Pulmonary artery endothelial cell (primary cell): ENCODE results near the gene LINGO4. TPM values are rescaled to one million over a fixed set of nuclear protein-coding genes. Genes with fewer than 3 reads are reported as not detected.
"Not testable (repeated sequence)": the region's sequence is repeated elsewhere in the genome, so short reads cannot be mapped to it uniquely, and the experiment has no call there.

Experiments used
- DNase-seq: peaks from one replicate; pipeline ENCODE4 v3.0.0-alpha.2; 2011; ENCODE audit warnings: low read depth, low spot score
- total RNA-seq: library from RNA; depleted of rRNA; stranded (reverse); fragments of >200 nt; gene quantifications from 2 replicates; pipeline ENCODE4 v1.2.3, GENCODE V29; 2014

LINGO4 gene
- total RNA-seq, 1 donor from 2014 or later, result not detected

DNA sequence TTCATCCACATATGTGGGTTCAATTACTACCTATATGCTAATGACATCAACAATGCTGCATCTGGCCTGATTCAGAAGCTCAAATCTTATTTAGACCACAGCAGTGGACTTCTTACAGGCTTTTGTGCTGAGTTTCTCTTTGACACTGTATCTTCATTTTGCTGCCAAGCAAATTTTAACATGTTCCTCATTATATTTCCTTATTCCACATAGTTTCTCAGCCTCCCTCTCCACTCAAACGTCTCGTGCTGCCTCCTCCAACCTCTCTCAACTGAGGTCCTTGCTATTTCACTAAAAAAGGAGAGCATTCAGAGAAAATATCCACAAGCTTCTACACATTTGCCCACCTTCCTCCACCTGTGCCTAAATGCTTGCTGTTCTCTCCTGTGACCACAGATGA lies 21.4 kb downstream of the LINGO4 start:
- DNase-seq, result no peak

DNA sequence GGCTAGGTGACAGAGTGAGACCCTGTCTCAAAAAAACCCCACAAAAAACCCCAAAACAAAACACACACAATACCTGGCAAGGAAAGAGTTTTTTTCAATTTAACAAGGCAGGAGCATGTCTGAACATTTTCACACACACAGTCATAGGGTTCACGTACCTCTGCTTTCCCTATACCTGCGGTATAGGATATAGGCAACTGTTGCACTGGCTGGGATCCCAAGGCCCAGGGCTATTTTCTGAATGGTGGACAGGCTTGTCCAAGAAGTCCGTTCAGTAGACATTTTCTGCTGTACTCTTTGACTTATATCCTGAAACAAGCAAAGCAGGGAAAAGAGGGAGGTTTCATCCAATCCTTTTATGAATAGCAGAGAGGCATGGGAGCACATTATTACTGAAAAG lies 22.5 kb downstream of the LINGO4 start:
- no peak for DNase-seq

DNA sequence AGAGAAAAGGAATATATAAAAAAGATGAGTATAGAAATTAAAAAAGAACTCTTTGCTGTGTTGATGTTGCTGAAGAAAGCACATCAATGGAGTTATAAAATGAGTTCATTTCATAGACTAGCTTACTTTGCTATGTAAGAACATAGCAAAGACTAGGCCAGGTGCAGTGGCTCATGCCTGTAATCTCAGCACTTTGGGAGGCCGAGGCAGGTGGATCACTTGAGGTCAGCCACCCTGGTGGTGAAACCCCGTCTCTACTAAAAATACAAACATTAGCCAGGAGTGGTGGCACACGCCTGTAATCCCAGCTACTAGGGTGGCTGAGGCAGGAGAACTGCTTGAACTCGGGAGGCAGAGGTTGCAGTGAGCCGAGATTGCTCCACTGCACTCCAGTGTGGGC lies 23.2 kb downstream of the LINGO4 start:
- DNase-seq, result not testable (repeated sequence)

DNA sequence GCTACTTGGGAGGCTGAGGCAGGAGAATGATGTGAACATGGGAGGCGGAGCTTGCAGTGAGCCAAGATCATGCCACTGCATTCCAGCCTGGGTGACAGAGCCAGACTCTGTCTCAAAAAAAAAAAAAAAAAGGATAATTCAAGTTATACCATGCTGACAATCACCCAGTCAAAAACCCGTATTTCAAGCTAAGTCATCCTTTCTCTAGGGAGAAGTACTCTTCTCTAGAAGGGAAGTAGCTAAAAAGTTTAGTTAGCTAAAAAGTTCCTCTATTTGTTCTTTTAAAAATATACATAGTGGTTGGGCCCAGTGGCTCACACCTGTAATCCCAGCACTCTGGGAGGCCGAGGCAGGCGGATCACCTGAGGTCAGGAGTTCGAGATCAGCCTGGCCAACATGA lies 24.5 kb downstream of the LINGO4 start:
- not testable (repeated sequence) for DNase-seq

DNA sequence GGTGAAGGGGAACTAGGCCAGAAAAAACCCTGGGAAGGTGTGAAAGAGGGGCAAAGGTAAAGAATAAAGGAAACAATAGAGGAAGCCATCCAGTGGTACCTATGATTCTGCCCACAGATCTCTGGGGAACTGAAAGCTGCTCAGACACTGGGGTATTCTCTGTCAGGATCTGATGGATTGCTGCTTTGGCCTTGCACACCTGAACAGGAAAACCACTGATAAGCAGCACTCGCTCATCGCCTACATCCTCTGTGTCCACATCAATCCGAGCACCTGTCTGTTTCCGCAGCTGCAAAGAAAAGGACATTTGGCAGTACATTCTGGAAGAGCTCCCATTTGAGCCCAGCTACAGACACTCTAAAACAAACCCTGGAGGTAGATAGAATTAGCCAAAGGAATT lies 25.4 kb downstream of the LINGO4 start:
- no peak for DNase-seq

DNA sequence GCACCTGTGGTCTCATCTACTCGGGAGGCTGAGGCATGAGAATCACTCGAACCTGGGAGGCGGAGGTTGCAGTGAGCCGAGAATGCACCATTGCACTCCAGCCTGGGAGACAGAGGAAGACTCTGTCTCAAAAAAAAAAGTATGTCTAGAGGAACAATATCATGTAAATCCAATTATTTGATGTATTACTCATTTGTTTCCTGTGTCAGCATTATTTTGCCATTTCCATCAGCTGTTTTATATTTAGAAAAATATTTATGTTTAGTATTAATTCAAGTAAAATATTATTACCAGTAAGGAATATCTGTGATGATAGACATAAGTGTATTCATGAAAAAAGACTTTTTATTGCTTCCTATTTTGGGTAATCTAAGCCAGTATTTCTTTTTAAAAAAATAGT lies 27.9 kb downstream of the LINGO4 start:
- DNase-seq, result no peak

DNA sequence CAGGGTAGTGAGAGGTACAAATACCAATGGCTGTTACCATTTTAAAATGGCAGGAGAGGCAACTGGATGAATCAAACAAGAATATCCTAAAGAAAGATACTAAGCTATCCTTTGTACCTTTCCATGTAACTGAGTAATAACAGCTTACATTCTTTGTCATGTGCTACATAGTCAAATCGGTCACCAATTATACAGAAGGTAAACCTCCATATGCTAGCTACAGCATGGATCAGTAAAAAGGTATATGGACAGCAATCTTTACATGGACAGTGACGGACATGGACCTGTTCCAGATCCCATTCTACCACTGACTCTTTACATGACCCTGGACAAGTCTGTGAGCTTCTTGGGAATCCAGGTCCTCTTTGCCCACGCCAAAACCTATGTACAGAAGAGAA lies 28.6 kb downstream of the LINGO4 start:
- DNase-seq, result no peak

DNA sequence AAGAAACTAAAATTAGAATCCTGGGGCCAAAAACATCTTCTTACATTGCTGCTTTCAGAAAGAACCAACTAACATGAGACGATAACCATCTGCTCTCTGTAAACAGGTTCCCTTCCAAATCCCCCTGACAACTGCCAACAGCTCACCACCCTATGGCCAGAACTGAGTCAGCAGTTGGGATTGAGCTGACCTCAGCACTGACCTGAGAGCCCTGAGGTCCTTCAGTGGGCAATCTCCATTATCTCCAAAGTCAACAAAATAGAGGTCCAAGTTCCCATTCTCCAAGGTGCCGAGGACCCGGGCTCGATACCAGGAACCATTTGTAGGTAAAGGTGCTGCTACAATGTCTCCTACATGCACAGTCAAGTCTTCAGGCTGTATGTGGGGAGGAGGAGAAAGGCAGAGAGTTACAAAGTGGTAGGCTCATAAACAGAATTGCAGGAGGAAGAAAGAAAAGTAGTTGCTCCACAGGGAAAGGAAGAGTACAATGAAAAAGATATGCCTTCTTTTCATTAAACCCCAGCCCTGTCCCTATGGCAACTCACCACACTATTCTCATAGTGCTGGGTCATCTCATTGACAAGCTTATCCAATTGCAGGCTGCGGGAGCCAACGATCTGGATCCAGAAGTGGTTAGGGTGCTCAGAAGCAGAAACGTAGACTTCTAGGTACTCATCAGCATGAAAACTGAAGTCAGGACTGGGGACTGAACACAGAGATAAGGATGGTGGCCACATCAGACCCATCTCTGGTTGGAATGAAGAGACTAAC lies 29.1 kb downstream of the LINGO4 start:
- DNase-seq, result no peak

DNA sequence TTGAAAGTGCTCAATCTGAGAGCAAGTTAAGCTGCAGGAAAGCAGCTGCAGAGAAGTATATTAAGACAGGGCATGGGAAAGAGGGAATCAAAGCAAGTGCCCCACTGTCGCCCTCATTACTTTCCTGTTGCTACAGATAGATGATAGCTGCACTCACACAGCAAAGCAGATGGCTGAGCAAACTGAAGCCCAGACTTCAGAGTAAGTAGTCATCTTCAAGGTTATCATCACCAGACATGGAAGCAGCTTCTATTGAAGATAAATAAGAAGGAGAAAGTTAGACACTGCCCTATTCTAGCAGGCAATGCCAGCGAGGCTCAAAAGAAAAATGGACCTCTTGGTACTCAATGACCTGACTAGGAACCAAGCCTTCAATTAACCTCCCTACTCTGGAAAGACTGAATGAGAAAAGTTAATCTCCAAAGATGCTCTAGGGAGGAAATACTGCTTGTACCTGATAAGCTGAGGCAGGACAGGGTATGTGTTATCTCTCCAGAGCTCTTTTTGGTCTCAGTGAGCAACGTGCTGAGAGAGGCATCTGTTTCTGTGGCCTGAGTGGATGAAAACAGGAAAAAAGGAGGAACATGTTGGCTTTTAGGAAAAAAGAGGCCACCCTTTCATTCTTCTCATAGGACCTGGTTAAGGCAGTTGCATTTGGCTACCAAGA lies 30.8 kb downstream of the LINGO4 start:
- no peak for DNase-seq

DNA sequence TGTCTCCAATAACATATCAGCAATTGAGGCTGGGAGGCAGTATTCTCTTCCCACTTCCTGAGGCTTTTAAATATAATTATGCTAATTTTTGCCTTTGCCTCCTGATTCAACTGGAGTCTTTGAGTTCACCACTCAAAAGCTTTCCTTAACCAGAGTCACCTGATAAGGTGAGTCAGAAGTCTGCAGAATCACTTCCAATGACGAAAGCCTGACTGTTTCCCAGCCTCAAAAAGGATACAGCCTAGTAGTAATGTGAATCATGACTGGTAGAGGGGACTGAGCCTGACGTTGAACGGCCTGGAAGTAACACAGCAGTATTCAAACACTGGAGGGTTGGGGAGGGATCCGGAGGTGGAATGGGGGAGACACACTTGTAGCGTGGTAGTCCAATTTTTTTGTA lies 31.5 kb downstream of the LINGO4 start:
- DNase-seq, result no peak

DNA sequence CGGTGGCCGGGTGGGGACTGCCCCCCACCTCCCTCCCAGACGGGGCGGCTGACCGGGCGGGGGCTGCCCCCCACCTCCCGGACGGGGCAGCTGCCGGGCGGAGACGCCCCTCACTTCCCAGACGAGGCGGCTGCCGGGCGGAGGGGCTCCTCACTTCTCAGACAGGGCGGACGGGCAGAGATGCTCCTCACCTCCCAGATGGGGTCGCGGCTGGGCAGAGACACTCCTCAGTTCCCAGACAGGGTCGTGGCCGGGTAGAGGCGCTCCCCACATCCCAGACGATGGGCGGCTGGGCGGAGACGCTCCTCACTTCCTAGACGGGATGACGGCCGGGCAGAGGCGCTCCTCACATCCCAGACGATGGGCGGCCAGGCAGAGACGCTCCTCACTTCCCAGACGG lies 35.9 kb downstream of the LINGO4 start:
- not testable (repeated sequence) for DNase-seq

DNA sequence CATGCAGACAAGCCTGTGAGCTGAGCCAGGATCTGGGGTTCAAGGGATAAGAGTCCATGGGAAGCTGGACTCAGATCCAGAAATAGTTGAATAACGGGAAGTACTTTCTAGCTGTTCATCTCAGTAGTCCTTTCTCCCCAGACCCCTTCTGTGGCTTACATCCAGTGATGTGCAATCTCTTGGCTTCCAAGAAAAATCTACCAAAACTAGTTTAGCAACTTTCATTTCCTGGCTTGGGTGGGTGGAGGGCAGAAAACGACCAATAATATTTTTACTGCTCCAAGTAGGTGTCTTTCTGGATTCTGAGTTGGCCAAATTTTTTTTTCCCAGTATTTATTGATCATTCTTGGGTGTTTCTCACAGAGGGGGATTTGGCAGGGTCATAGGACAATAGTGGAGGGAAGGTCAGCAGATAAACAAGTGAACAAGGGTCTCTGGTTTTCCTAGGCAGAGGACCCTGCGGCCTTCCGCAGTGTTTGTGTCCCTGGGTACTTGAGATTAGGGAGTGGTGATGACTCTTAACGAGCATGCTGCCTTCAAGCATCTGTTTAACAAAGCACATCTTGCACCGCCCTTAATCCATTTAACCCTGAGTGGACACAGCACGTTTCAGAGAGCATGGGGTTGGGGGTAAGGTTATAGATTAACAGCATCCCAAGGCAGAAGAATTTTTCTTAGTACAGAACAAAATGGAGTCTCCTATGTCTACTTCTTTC lies 36.7 kb downstream of the LINGO4 start:
- not testable (repeated sequence) for DNase-seq

DNA sequence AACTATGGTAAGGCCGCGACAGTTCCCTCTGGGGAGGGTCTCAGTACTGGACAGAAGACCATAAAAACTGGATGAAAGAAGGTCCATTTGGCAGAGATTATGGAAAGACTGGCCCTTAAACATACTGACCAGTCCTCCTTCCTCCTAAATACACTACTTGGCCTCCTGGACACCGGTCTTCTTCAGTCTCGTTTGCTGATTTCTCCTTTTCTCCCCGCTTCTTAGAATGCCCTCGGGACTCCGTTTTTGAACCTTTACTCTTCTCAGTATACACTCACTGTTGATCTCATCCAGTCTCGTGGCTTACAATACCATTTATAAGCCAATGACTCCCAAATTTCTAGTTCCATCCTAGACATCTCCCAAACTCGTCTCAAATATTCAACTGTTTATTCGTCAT lies 41.2 kb downstream of the LINGO4 start:
- no peak for DNase-seq

DNA sequence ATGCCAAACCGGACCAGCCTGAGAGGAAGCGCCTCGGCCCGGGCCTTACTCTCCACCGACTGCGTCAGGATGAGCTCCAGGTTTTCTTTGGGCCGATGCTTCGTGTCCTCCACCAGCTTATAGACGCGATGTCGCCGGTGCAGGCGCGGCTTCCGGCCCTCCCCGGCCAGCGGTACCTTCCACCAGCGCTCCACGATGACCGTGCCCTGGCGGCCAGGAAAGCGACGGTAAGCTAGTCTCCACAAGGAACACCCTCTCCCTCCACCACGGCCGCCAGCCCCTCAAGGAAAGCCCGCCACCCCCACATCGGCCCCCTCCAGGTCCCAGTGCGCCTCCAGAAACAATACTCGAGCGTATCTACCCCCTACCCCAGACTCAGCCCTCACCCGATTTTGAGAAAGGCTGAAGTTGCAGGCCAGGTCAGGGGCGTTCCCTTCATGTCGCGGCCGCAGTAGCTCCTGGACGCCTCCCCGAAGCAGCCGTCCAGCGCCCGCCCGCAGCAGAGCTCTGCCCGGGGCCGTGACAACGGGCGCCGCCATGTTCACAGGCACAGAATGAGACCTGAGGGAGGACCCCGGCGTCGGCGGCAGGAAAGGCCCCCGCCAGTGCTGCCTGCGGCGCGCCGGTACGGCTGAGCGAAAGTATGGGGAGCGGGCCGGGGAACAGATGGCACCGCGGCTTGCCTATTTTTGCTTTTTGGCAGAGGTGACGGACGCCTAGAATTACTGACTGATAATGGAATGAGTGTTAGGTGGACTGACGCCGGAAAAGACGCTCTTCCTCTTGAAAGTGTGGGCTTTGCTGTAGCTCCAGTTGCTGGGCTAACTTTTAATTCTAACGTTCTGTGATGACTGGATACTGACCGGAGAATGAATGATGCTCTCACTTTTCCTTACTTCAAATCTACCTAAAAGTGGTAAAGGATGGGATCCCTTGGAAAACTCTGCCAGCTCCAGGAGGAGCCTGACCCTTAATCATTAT lies 42.0 kb downstream of the LINGO4 start, which contains the start of gene MRPL9:
MRPL9 (minus strand) TSS at position 556 of the 981 bp plus-strand sequence; CDS start at position 539, 17 bp downstream.
- peak; percentile 7 for DNase-seq

DNA sequence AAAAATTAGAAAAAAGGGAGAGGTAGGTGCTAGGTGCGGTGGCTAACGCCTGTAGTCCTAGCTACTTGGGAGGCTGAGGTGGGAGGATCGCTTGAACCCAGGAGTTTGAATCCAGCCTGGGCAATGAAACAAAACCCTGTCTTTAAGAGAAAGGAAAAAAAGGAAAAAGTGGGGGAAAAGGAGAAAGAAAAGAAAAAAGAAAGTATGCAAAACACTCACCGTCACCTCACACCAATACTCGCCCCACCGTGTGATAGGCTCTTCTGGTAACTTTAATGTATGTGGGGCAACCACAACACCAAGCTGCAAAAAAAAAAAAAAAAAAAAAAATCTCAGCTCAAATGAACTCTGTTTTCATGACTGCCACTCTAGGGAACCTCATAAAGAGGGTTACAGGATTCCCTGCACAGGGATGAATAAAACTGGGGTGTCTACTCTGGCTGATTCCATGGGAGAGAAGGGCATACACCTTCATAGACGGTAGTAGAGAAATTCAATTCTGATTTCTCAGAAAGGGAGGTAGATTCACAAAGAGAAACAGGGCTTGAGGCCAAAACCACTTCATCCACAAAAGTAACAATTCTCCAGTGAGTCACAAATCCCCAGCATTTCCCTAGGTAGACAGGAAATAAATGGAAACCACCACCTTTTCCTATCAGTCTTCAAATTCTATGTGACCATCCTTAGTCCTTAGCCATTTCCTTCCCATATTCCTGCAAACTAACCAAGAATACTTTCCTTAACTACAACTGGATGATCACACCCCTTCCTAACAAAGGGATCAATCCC lies 44.4 kb downstream of the LINGO4 start:
- DNase-seq, result no peak

DNA sequence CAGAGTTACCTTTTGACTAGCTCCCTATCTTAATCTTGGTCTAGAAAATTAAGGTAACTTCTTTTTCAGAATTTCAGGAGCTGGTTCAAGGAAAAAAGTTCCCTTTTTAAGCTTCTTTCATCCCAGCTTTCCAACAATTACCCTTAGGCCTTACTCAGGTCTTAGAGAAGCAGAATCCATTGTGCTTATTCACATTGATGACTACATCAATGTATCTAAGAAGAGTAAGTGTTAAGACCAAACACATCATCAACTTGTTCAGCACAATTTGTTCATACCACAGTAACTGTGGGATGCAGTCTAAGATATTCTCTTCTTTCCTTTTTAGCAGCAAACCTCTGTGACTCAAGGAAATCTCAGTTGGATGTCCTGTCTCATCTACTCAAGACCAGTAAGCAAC lies 46.0 kb downstream of the LINGO4 start:
- DNase-seq, result no peak

DNA sequence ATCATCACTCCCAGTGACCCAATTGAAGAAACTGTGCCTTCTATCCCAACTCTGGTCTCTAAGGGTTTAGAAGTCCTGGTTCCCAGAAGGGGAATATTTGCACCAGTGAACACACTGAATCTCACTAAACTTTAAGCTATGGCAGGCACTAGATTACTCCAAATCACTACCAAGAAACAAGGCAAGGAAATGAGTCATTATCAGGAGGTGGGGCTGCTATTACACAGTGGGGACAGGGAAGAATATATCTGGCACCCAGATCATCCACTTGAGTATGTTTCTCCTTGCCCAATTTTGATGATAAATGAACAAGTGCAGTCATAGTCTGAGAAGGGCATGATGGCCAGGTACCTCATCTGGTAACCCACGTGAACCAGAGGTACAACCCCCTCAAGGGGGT lies 48.9 kb downstream of the LINGO4 start:
- peak; percentile 10 for DNase-seq
